Measurements from ENCODE around the gene GRIA4. TPM values are rescaled to one million over a fixed set of nuclear protein-coding genes. Genes with fewer than 3 reads are reported as not detected.

GRIA4 gene
- total and polyA plus RNA-seq, 2 of the 13 experiments (the other 11 are each of a cell fraction or from before 2014, with no cell fraction given): not detected

DNA sequence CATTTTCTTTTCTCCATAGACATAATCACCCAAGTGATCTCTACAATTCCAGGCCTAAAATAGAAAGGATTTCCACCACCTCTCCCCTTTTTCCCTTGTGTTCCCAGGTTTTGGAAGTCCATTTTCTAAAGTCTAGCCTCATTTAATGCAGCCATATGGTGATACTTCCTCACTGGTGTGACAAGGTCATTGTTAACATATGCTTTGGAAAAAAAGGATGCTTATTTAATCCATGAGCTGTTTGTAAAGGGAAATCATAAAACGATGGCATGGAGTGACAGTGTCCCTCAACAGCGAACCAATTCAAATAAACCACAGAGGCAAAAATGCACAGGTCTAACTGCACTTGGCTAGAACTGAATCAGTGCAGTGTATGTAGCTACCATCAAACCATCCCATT is 26.6 kb downstream of the GRIA4 start:
- CTCF ChIA-PET (ENCODE audit: low intra/inter-chr PET ratio, low total read pairs): no interaction called here
- no TSS peak for BruUV-seq (replicated peaks)

DNA sequence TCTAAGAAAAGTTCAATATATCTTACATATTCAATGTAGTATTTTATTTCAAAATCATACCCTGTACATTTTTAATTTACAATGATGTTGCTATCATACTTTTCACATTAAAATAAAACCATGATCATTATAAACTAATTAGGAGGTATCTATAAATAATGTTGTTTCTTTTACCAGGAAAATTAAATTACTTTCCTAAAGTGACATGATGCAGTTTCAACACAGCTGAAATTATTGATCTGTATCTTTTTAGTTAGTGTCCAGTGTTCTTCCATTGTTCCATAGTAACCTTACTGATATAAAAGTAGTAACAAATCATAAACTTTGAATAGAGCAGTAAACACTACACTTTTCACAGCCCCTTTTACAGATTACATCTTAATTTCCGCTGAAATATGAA is 29.7 kb downstream of the GRIA4 start:
- H3K9me3 ChIP-seq (ENCODE audit: low read length): no peaks in the 10 kb centered on the region
- no peaks in the 10 kb centered on the region for H4K20me1 ChIP-seq (ENCODE audit: insufficient read depth, low read length)
- ChIA-PET CTCF (ENCODE audit: low intra/inter-chr PET ratio, low total read pairs) (no interaction called here), POLR2A (no interaction called here)
- FAIRE-seq: no peak
- TF ChIP-seq, protein P1, sequence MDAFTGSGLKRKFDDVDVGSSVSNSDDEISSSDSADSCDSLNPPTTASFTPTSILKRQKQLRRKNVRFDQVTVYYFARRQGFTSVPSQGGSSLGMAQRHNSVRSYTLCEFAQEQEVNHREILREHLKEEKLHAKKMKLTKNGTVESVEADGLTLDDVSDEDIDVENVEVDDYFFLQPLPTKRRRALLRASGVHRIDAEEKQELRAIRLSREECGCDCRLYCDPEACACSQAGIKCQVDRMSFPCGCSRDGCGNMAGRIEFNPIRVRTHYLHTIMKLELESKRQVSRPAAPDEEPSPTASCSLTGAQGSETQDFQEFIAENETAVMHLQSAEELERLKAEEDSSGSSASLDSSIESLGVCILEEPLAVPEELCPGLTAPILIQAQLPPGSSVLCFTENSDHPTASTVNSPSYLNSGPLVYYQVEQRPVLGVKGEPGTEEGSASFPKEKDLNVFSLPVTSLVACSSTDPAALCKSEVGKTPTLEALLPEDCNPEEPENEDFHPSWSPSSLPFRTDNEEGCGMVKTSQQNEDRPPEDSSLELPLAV (CRISPR knock-in tag; conservative IDR thresholded peaks at IDR 0.05; ENCODE audit: low read depth): no peak
- no peak for TF ChIP-seq NCOA2 (CRISPR knock-in tag; IDR thresholded peaks at IDR 0.05)
- no peak for TF ChIP-seq HIVEP1 (CRISPR knock-in tag; IDR thresholded peaks at IDR 0.05)
- no peak for TF ChIP-seq ZFP90 (CRISPR knock-in tag; IDR thresholded peaks at IDR 0.05; ENCODE audit: borderline replicate concordance)
- no peak for TF ChIP-seq SSRP1 (CRISPR knock-in tag; IDR thresholded peaks at IDR 0.05)
- TF ChIP-seq ZSCAN9 (CRISPR knock-in tag; IDR thresholded peaks at IDR 0.05; ENCODE audit: borderline replicate concordance): no peak
- no peak for TF ChIP-seq FOXJ3 (CRISPR knock-in tag; IDR thresholded peaks at IDR 0.05; ENCODE audit: borderline replicate concordance)
- TF ChIP-seq RBAK (CRISPR knock-in tag; IDR thresholded peaks at IDR 0.05): no peak
- TF ChIP-seq ZNF292 (CRISPR knock-in tag; IDR thresholded peaks at IDR 0.05; ENCODE audit: borderline replicate concordance, low read depth): no peak
- in situ Hi-C loops (cut with HindIII; ENCODE audit: extremely low pct_ligation_motif_present, low pct_unique_long_range_greater_than_20kb) (no loop called here), intact Hi-C loops (cut with micrococcal nuclease; ENCODE audit: unreplicated experiment) (no loop called here)
- no peaks in the 10 kb centered on the region for H3K4me1 ChIP-seq (ENCODE audit: insufficient read depth, low read length)
- no peak overlapping the region for H3K4me2 ChIP-seq (ENCODE audit: low read depth, low read length)
- no peak overlapping the region for H3K27ac ChIP-seq (ENCODE audit: extremely low read length, insufficient read depth, low read length)
- H3K4me3 ChIP-seq (replicated peaks in 1 of 3; ENCODE audit: insufficient read depth in 1 of 3, low read depth in 2 of 3, low read length in 3 of 3): no peak overlapping the region
- no peak overlapping the region for H2AFZ ChIP-seq (ENCODE audit: low read length)
- no peak for DNase-seq (ENCODE audit: low spot score)
- BruUV-seq (replicated peaks): no TSS peak
- no peaks in the 10 kb centered on the region for H3K27me3 ChIP-seq (ENCODE audit: control insufficient read depth in 1 of 2, insufficient read depth in 2 of 2, low read length in 2 of 2)
- no peak overlapping the region for H3K9ac ChIP-seq (ENCODE audit: insufficient read depth, low read depth, low read length)
- WGBS (ENCODE audit: low lambda C conversion rate): 0% methylated on average over 1 of the region's 1 CpG
- no peaks in the 10 kb centered on the region for H3K79me2 ChIP-seq (ENCODE audit: insufficient read depth, low read length)
- no peak for ATAC-seq
- no peaks in the 10 kb centered on the region for H3K36me3 ChIP-seq (replicated peaks in 1 of 2; ENCODE audit: control insufficient read depth in 1 of 2, insufficient read depth in 2 of 2, low read length in 2 of 2)

More for the DNA sequence above, 26.6 kb downstream of the GRIA4 start:
- FAIRE-seq: no peak
- no peak overlapping the region for H2AFZ ChIP-seq (ENCODE audit: low read length)
- no peaks in the 10 kb centered on the region for H3K36me3 ChIP-seq (replicated peaks in 1 of 2; ENCODE audit: control insufficient read depth in 1 of 2, insufficient read depth in 2 of 2, low read length in 2 of 2)
- H3K4me1 ChIP-seq (ENCODE audit: insufficient read depth, low read length): no peaks in the 10 kb centered on the region
- no peak overlapping the region for H3K4me3 ChIP-seq (replicated peaks in 1 of 3; ENCODE audit: insufficient read depth in 1 of 3, low read depth in 2 of 3, low read length in 3 of 3)
- POLR2A ChIA-PET: no interaction called here
- H4K20me1 ChIP-seq (ENCODE audit: insufficient read depth, low read length): no peaks in the 10 kb centered on the region
- no peak for ATAC-seq
- H3K4me2 ChIP-seq (ENCODE audit: low read depth, low read length): no peak overlapping the region
- no peaks in the 10 kb centered on the region for H3K79me2 ChIP-seq (ENCODE audit: insufficient read depth, low read length)
- in situ Hi-C loops (cut with HindIII; ENCODE audit: extremely low pct_ligation_motif_present, low pct_unique_long_range_greater_than_20kb): no loop called here
- no peak for DNase-seq (ENCODE audit: low spot score)
- WGBS (ENCODE audit: low lambda C conversion rate): 19% methylated on average over 2 of the region's 2 CpGs
- no peak overlapping the region for H3K27ac ChIP-seq (ENCODE audit: extremely low read length, insufficient read depth, low read length)
- no peaks in the 10 kb centered on the region for H3K9me3 ChIP-seq (ENCODE audit: low read length)
- intact Hi-C loops (cut with micrococcal nuclease; ENCODE audit: unreplicated experiment): no loop called here
- H3K9ac ChIP-seq (ENCODE audit: insufficient read depth, low read depth, low read length): no peak overlapping the region
- H3K27me3 ChIP-seq (ENCODE audit: control insufficient read depth in 1 of 2, insufficient read depth in 2 of 2, low read length in 2 of 2): no peaks in the 10 kb centered on the region
- no peak for TF ChIP-seq GZF1 (CRISPR knock-in tag; IDR thresholded peaks at IDR 0.05)
- no peak for TF ChIP-seq MYC (CRISPR knock-in tag; IDR thresholded peaks at IDR 0.05; ENCODE audit: borderline replicate concordance)
- no peak for TF ChIP-seq CREB1 (IDR thresholded peaks at IDR 0.05)
- TF ChIP-seq CREB1 (CRISPR knock-in tag; IDR thresholded peaks at IDR 0.05): no peak
